Heart right ventricle (tissue), 16 donors: ENCODE measurements around the gene FGG. TPM values are rescaled to one million over a fixed set of nuclear protein-coding genes. Genes with fewer than 3 reads are reported as not detected.

Source experiments
- ATAC-seq, 8 donors: fragments of 200-7000 bp; cut with Tn5 transposase; one replicate each; pipeline ENCODE4 v1.9.1; 2020; ENCODE audit warnings: mild to moderate bottlenecking in 8 of 8, moderate library complexity in 8 of 8, moderate number of reproducible peaks in 1 of 8
- DNase-seq, 2 donors: peaks; one replicate each; pipeline ENCODE4 v3.0.0-alpha.2; 2020
- H3K27ac ChIP-seq, 10 donors: fragments of 200-600 bp; sonication (generic) in 2 of 10; one replicate each; pipeline versions ENCODE4 v1.5.0 to v1.8.0; 2020 to 2022; ENCODE audit warnings: mild to moderate bottlenecking in 3 of 10
- H3K27me3 ChIP-seq, 7 donors: fragments of 200-600 bp; one replicate each; pipeline ENCODE4 v1.8.0; 2021 to 2022; ENCODE audit warnings: mild to moderate bottlenecking in 2 of 7
- H3K36me3 ChIP-seq, 9 donors: fragments of 200-600 bp; sonication (generic) in 1 of 9; one replicate each; pipeline versions ENCODE4 v1.5.0 to v1.8.0; 2020 to 2022; ENCODE audit warnings: mild to moderate bottlenecking in 2 of 9
- H3K4me1 ChIP-seq, 9 donors: fragments of 200-600 bp; sonication (generic) in 1 of 9; one replicate each; pipeline versions ENCODE4 v1.5.0 to v1.8.0; 2020 to 2022; ENCODE audit warnings: mild to moderate bottlenecking in 4 of 9
- H3K4me3 ChIP-seq, 10 donors: fragments of 200-600 bp; sonication (generic) in 2 of 10; one replicate each; pipeline versions ENCODE4 v1.5.0 to v1.8.0; 2020 to 2022; ENCODE audit warnings: mild to moderate bottlenecking in 7 of 10, moderate library complexity in 2 of 10
- H3K9me3 ChIP-seq, 11 donors: fragments of 200-600 bp in 10 of 11; sonication (generic) in 2 of 11; one replicate each; pipeline versions ENCODE4 v1.5.0 to v1.8.0; 2013 to 2022; ENCODE audit warnings: mild to moderate bottlenecking in 2 of 11, control low read depth in 1 of 11, moderate library complexity in 1 of 11
- WGBS, 2 donors: extraction: QIAGEN DNeasy Blood & Tissue Kit; methylation state at CpG; one replicate each; pipeline ENCODE4 v1.1.7; 2013; ENCODE audit warnings: inconsistent platforms in 1 of 2; 5-methylcytosine and 5-hydroxymethylcytosine counted together
- intact Hi-C, 10 donors: fragments of 100-400 bp; cut with DNase I; formaldehyde crosslinking; loops; one replicate each; pipeline versions ENCODE4 v1.11.1 to v1.14.2; 2022
- polyA plus RNA-seq, 2 donors: library from polyadenylated mRNA; stranded (reverse); fragments of 200-250 nt; gene quantifications; one replicate each; pipeline ENCODE4 v1.2.3, GENCODE V29; 2013
- total RNA-seq, 10 donors: library from RNA; stranded (reverse); fragmentation: NEBNext Ultra II Directional in 3 of 10; extraction: Animal tissue kit (Norgen Biotek cat#: 25700) in 3 of 10; gene quantifications; one replicate each; pipeline versions ENCODE4 v1.2.1 to v1.2.4, GENCODE V29; 2021 to 2023
- TF ChIP-seq, protein P1 (sequence below), 9 donors: fragments of 200-600 bp; sonication (generic) in 2 of 9; IDR thresholded peaks; one replicate each; pipeline versions ENCODE4 v1.5.0 to v1.8.0; 2021 to 2022; ENCODE audit warnings: antibody characterized with exemption in 9 of 9, mild to moderate bottlenecking in 5 of 9, moderate library complexity in 1 of 9
- donor health status: Arrhythmogenic right ventricular cardiomyopathy.
- donor health status: ischemic (EF 13 %, LVEDD 7.1; RV severe dilation, severe dysfunction).
- donor health status: healthy with polysubstance abuse.
- donor health status: DM: no; HTN: yes; CAD: no.
- donor health status: DM: no; HTN: no; CAD: no.
- donor health status: ischemic (EF 25% LVEDD 6.9; RV normal size, moderate dysfunction).
- donor health status: ischemic (EF 25% LVEDD 5.7; RV mildly dilated, moderate dysfunction).
- donor health status: healthy.
- donor health status: DM: yes; HTN: yes; CAD: no.
- donor health status: Ischemic cardiomyopathy.
- donor health status: ischemic (EF 35%, LVEDD 5.7; RV mildly dilated, moderate dysfunction).
- donor health status: nonischemic (EF 11% LVEDD 7.7; RV severe dilation, severe dysfunction).
- donor health status: DM: yes; HTN: yes; CAD: no.
- donor health status: PGD.
- donor health status: ischemic (EF 29% LVEDD 5.4; RV normal size, mild dysfunction).
- donor health status: nonischemic (EF 23%, LVEDD 6.1; RV moderate dilation, normal function).

Gene FGG
- total and polyA plus RNA-seq, 12 donors = 0.71 TPM; not detected in 11

DNA sequence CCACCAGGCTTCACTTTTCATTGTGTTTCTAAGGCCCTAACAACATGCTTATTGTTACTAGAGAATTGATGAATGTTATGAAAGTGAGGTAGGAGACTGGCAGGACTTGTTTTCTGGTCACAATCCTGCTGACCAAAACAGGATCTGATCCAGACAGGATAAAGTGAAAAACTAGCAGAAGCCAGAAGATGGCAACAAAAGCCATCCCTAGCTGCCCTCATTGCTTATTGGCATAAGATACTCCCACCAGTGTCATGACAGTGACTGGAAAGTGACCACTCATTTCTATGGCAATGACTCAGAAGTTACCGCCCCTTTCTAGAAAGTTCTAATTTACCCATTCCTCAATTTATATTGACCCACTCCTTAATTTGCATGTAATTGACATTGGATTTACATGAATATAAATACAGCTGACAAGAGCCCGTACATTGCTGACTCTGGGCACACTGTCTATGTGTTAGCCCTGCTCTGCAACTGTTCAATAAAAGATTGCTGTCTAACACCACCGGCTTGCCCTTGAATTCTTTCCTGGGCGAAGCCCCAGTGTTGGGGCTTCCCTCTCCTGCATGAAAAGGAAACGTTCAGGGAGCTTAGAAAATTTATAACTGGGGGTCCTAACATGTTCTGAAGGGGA lies 30.0 kb upstream of the FGG start:
- TF ChIP-seq, protein P1, sequence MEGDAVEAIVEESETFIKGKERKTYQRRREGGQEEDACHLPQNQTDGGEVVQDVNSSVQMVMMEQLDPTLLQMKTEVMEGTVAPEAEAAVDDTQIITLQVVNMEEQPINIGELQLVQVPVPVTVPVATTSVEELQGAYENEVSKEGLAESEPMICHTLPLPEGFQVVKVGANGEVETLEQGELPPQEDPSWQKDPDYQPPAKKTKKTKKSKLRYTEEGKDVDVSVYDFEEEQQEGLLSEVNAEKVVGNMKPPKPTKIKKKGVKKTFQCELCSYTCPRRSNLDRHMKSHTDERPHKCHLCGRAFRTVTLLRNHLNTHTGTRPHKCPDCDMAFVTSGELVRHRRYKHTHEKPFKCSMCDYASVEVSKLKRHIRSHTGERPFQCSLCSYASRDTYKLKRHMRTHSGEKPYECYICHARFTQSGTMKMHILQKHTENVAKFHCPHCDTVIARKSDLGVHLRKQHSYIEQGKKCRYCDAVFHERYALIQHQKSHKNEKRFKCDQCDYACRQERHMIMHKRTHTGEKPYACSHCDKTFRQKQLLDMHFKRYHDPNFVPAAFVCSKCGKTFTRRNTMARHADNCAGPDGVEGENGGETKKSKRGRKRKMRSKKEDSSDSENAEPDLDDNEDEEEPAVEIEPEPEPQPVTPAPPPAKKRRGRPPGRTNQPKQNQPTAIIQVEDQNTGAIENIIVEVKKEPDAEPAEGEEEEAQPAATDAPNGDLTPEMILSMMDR (IDR thresholded peaks at IDR 0.05) = no peak
- H3K27me3 ChIP-seq = peaks cover 0 to 14% (median 4%) of the 10 kb centered on the region in 7 donors
- 81 to 86% methylated on average over 5 of the region's 5 CpGs for WGBS, 2 donors
- no peak for DNase-seq
- H3K4me3 ChIP-seq = no peak overlapping the region
- H3K27ac ChIP-seq = no peak overlapping the region
- intact Hi-C loops = no loop called here
- H3K4me1 ChIP-seq = no peaks in the 10 kb centered on the region
- no peaks in the 10 kb centered on the region for H3K36me3 ChIP-seq
- ATAC-seq = no peak
- H3K9me3 ChIP-seq = no peaks in the 10 kb centered on the region

GRCh38 chr4:154640999-154641398 lies 28.5 kb upstream of the FGG start:
- no peak overlapping the region for H3K27ac ChIP-seq
- intact Hi-C loops = no loop called here
- no peak for ATAC-seq
- H3K27me3 ChIP-seq = peaks cover 0 to 11% (median 0%) of the 10 kb centered on the region in 7 donors
- no peaks in the 10 kb centered on the region for H3K36me3 ChIP-seq
- TF ChIP-seq, protein P1 (IDR thresholded peaks at IDR 0.05) = no peak
- no peak for DNase-seq
- WGBS, 2 donors = 51 to 61% methylated on average over 4 of the region's 4 CpGs
- no peaks in the 10 kb centered on the region for H3K9me3 ChIP-seq
- H3K4me1 ChIP-seq = no peaks in the 10 kb centered on the region
- no peak overlapping the region for H3K4me3 ChIP-seq

- no peak for DNase-seq
- no peaks in the 10 kb centered on the region for H3K9me3 ChIP-seq
- H3K27ac ChIP-seq = no peak overlapping the region
- no peak overlapping the region for H3K4me3 ChIP-seq
- TF ChIP-seq, protein P1 (IDR thresholded peaks at IDR 0.05) = no peak
- intact Hi-C loops = no loop called here
- ATAC-seq = no peak
- no peaks in the 10 kb centered on the region for H3K36me3 ChIP-seq
- H3K27me3 ChIP-seq = peaks cover 0 to 54% (median 22%) of the 10 kb centered on the region in 7 donors
- H3K4me1 ChIP-seq = no peaks in the 10 kb centered on the region
- WGBS, 2 donors = 51 to 52% methylated on average over 3 of the region's 3 CpGs
Observed at GRCh38 chr4:154634058-154634457, 21.6 kb upstream of the FGG start.

DNA sequence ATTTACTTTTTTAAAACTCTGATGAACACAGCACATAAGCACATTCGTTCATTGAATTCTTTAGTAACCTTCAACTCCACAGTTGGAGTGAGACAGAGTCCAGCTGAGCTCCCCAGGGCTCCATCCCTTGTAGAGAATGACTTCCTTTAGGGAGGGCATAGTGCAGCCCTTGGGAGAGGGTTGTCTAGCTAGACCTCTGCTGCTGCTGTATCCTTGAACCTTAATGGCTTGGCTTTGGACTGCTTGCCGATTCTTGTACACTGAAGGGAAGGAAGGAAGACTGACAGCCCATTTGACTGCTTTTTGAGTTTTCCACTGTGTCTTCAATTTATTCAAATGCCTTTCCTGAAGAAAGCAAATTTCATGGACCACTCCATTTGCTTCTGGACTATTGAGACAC lies 19.4 kb upstream of the FGG start:
- intact Hi-C loops = no loop called here
- ATAC-seq = no peak
- no peaks in the 10 kb centered on the region for H3K9me3 ChIP-seq
- no peak for DNase-seq
- H3K4me3 ChIP-seq = no peak overlapping the region
- no peaks in the 10 kb centered on the region for H3K36me3 ChIP-seq
- TF ChIP-seq, protein P1 (IDR thresholded peaks at IDR 0.05) = no peak
- H3K27ac ChIP-seq = no peak overlapping the region
- peaks cover 0 to 5% (median 4%) of the 10 kb centered on the region in 9 donors for H3K4me1 ChIP-seq
- 55 to 65% methylated on average over 2 of the region's 2 CpGs for WGBS, 2 donors
- H3K27me3 ChIP-seq = peaks cover 0 to 77% (median 41%) of the 10 kb centered on the region in 7 donors
